Suppressor macrophage (primary cell): ENCODE results near the gene ZNF140.
A peak's percentile ranks its signal among the peaks of the same experiment; 100 is the strongest.

Source experiments
- DNase-seq, 4 experiments: peaks; one replicate each; pipeline ENCODE4 v3.0.0-alpha.2; 2020 to 2022

ZNF140 gene

DNA sequence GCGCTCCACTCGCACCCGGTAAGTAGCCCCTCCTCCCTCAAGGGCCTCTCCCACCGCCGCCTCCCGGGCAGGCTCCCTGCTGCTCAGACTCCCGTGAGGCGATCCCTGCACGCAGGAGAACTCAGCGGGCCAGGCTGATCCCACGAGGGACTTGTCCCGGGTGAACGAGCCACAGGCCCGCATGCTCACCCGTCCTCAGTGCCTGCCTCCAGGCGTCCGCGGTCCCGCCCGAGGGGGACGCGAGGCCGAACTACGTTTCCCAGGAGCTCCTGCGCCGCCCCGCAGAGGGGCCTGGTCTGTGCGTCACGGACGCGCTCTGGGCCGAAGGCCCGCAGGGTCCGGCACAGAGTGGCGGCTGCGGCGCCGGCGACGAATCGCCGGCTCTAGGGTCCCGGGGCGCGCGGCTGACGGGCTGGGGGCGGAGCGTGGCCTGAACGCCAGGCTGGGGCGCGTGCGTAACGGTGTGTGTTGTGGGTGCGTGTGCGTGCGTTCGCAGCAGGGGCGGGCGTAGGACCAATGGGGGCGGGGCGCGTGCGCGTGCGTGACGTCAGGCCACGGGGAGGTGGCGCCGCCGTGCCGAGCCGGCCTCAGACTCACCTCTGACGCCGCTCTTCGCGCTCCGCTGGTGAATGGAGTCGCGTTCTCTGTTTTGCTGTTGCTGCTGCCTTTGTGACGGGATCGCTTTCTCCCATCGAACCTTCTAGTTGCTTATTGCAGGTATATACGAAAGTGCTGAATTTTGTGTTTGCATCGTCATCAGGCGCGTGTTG lies 49.5 kb downstream of the ZNF140 start, which contains the start of the genes ZNF10 and ZNF891:
ZNF10 (plus strand) TSS at position 590 of the 770 bp plus-strand sequence. CDS start 13,866 bp downstream, outside the sequence.
ZNF891 (minus strand) TSS at position 237 of the 770 bp plus-strand sequence. CDS start 8,356 bp downstream, outside the sequence.
- peak; percentile 96 to 99 (median 97) for DNase-seq

DNA sequence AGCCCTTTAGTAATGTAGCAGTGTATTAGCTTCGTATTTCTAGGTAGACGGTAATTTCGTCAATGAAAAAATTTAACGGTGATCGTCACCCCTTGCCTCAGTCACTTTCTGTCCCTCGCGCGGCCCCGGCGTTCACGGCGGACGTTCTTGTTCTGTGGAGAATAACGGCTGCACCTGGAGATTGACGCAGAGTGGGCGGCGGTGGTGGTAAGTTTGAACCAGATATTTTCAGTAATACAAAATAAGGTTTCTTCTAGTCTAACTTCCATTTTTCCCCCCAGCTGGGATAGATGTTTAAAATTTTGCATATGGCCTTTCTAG lies 50.0 kb downstream of the ZNF140 start:
- peak in 1 of 4 experiments; percentile 35 for DNase-seq

DNA sequence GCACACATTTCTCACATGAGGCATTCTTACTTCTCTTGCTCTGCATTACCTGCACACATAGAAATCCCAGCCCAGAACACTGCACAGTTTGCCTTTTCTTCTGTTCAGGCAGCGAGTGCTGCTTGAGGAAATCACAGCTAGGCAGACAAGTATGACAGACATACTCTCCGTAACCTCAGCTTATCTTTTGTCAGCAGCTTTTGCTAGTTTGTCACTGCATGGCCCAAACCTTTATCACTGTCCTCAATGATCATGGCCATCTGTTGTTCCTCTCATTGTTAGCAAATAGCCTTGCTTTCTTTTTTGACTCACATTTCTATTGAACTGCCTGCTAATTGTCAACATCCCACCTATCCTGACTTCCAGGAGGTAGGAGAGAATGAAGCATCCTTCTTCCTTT lies 55.0 kb downstream of the ZNF140 start:
- no peak for DNase-seq

DNA sequence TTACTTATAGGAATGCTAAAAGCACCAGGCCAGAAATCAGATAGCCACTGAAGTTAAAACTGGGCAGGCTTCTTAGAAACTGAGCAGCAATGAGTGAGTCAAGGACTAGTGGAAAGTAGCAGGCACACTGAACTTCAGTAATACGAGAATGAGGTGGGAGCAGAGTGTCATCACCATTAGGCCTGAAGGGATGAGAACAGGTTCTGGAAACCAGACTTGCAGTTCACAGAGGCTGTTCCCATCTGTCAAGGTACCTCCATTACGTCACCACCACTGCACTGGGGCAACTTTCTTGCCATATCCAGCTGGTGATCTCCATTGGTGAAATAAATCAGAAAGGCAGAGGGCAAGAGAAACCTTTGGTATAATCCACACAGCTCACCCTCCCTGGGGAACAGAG lies 65.3 kb downstream of the ZNF140 start:
- no peak for DNase-seq

DNA sequence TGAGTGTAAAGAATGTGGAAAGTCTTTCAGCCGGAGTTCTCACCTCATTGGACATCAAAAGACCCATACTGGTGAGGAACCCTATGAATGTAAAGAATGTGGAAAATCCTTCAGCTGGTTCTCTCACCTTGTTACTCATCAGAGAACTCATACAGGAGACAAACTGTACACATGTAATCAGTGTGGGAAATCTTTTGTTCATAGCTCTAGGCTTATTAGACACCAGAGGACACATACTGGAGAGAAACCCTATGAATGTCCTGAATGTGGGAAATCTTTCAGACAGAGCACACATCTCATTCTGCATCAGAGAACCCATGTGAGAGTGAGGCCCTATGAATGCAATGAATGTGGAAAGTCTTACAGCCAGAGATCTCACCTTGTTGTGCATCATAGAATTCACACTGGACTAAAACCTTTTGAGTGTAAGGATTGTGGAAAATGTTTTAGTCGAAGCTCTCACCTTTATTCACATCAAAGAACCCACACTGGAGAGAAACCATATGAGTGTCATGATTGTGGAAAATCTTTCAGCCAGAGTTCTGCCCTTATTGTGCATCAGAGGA lies 75.5 kb downstream of the ZNF140 start:
- DNase-seq: no peak
